ENCODE measurements around the gene SRPK2. TPM values are rescaled to one million over a fixed set of nuclear protein-coding genes. Genes with fewer than 3 reads are reported as not detected.

SRPK2 gene
- total RNA-seq, 5 donors from 2014 or later (not counting 1 experiment from before 2014, with no cell fraction given), result 41.6 to 71.4 (median 46.9) TPM

DNA sequence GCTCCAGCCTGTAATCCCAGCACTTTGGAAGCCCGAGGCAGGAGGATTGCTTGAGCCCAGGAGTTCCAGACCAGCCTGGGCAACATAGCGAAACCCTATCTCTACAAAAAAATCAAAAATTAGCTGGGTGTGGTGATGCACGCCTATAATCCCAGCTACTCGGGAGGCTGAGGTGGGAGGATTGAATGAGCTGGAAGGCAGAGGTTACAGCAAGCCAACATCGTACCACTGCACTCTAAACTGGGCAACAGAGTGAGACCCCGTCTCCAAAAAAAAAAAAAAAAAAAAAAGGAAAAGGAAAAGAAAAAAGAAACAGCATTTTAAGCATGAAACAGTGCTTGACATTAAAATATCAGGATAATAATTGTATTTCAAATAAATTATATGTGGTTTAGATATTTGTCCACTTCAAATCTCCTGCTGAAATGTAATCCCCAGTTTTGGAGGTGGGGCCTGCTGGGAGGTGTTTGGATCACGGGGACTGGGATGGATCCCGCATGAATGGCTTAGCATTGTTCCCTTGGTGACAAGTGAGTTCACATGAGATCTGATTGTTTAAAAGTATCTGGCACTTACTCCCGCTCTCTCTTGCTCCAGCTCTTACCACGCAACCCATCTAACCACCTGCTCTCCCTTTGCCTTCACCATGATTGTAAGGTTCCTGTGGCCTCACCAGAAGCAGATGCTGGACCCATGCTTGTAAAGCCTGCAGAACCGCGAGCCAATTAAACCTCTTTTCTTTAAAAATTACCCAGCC, 103.4 kb downstream of the SRPK2 start:
- Mint-ChIP-seq H3K9me3 (no peaks in the 10 kb centered on the region), H3K27ac (no peak overlapping the region), H3K4me1 (peaks cover 41 to 47% (median 44%) of the 10 kb centered on the region in 3 donors), H3K4me3 (no peak overlapping the region), H3K36me3 (peaks cover 11% of the 10 kb centered on the region), H3K27me3 (no peaks in the 10 kb centered on the region)
- H3K36me3 ChIP-seq (ENCODE audit: control insufficient read depth in 2 of 2, extremely low read depth in 1 of 2, insufficient read depth in 1 of 2, low read length in 1 of 2), result no peaks in the 10 kb centered on the region
- WGBS (ENCODE audit: insufficient coverage), result 94% methylated on average over 6 of the region's 12 CpGs
- no peak overlapping the region for H3K4me3 ChIP-seq (ENCODE audit: control insufficient read depth in 1 of 2, extremely low read depth in 1 of 2, low read length in 1 of 2)
- H3K27ac ChIP-seq (ENCODE audit: low read length), result no peak overlapping the region
- CTCF ChIA-PET, result no interaction called here
- no peak for DNase-seq
- peaks cover 2% of the 10 kb centered on the region in 2 experiments for H3K4me1 ChIP-seq (ENCODE audit: control insufficient read depth in 1 of 2, extremely low read depth in 1 of 2, insufficient read depth in 2 of 2, low read length in 2 of 2)
- no peak for ATAC-seq (replicated peaks in 1 of 4)
- H3K9me3 ChIP-seq, result no peaks in the 10 kb centered on the region
- no peaks in the 10 kb centered on the region for H3K27me3 ChIP-seq (replicated peaks in 1 of 2; ENCODE audit: control insufficient read depth in 2 of 2, extremely low read depth in 1 of 2, insufficient read depth in 2 of 2, low read length in 1 of 2)
- POLR2A ChIA-PET, result interaction anchor here (0.6 to 1.1 kb wide), 2 partner anchors 12 to 427 kb away, joined by 3 to 7 read pairs; no protein-coding TSS in a partner anchor

GRCh38 chr7:105284014-105284413, 104.7 kb downstream of the SRPK2 start:
- Histone ChIP-seq H3K4me1 (ENCODE audit: control insufficient read depth in 1 of 2, extremely low read depth in 1 of 2, insufficient read depth in 2 of 2, low read length in 2 of 2) (peaks cover 2% of the 10 kb centered on the region in 2 experiments), H3K36me3 (ENCODE audit: control insufficient read depth in 2 of 2, extremely low read depth in 1 of 2, insufficient read depth in 1 of 2, low read length in 1 of 2) (no peaks in the 10 kb centered on the region), H3K9me3 (no peaks in the 10 kb centered on the region), H3K27ac (ENCODE audit: low read length) (no peak overlapping the region), H3K4me3 (ENCODE audit: control insufficient read depth in 1 of 2, extremely low read depth in 1 of 2, low read length in 1 of 2) (no peak overlapping the region), H3K27me3 (replicated peaks in 1 of 2; ENCODE audit: control insufficient read depth in 2 of 2, extremely low read depth in 1 of 2, insufficient read depth in 2 of 2, low read length in 1 of 2) (no peaks in the 10 kb centered on the region)
- no peak overlapping the region for H3K27ac Mint-ChIP-seq
- CTCF ChIA-PET, result interaction anchor here (0.5 to 0.6 kb wide), 2 partner anchors 78 to 155 kb away, joined by 3 to 4 read pairs; no protein-coding TSS in a partner anchor
- H3K36me3 Mint-ChIP-seq, result peaks cover 5% of the 10 kb centered on the region
- WGBS (ENCODE audit: insufficient coverage), result 94% methylated on average over 2 of the region's 6 CpGs
- DNase-seq, result no peak
- H3K27me3 Mint-ChIP-seq, result no peaks in the 10 kb centered on the region
- peaks cover 36 to 41% (median 37%) of the 10 kb centered on the region in 3 donors for H3K4me1 Mint-ChIP-seq
- POLR2A ChIA-PET, result interaction anchor here in 1 of 2 donors (1.1 kb wide), 1 partner anchor 65 kb away, joined by 4 read pairs; no protein-coding TSS in a partner anchor
- H3K9me3 Mint-ChIP-seq, result no peaks in the 10 kb centered on the region
- H3K4me3 Mint-ChIP-seq, result no peak overlapping the region
- ATAC-seq (replicated peaks in 1 of 4), result no peak

GRCh38 chr7:105281966-105282365, 106.8 kb downstream of the SRPK2 start:
- DNase-seq (no peak), ATAC-seq (replicated peaks in 1 of 4) (no peak)
- ChIA-PET CTCF (interaction anchor here in 1 of 2 donors (0.5 kb wide), 1 partner anchor 82 kb away, joined by 3 read pairs; no protein-coding TSS in a partner anchor), POLR2A (no interaction called here)
- Histone ChIP-seq H3K27ac (ENCODE audit: low read length) (no peak overlapping the region), H3K4me3 (ENCODE audit: control insufficient read depth in 1 of 2, extremely low read depth in 1 of 2, low read length in 1 of 2) (no peak overlapping the region), H3K27me3 (replicated peaks in 1 of 2; ENCODE audit: control insufficient read depth in 2 of 2, extremely low read depth in 1 of 2, insufficient read depth in 2 of 2, low read length in 1 of 2) (no peaks in the 10 kb centered on the region), H3K36me3 (ENCODE audit: control insufficient read depth in 2 of 2, extremely low read depth in 1 of 2, insufficient read depth in 1 of 2, low read length in 1 of 2) (no peaks in the 10 kb centered on the region), H3K4me1 (ENCODE audit: control insufficient read depth in 1 of 2, extremely low read depth in 1 of 2, insufficient read depth in 2 of 2, low read length in 2 of 2) (peaks cover 0 to 2% of the 10 kb centered on the region in 2 experiments), H3K9me3 (no peaks in the 10 kb centered on the region)
- WGBS (ENCODE audit: insufficient coverage), result no CpG with 5 or more reads among the region's 2 CpGs
- no peak overlapping the region for H3K4me3 Mint-ChIP-seq
- no peaks in the 10 kb centered on the region for H3K9me3 Mint-ChIP-seq
- H3K27me3 Mint-ChIP-seq, result no peaks in the 10 kb centered on the region
- peaks cover 30 to 43% (median 36%) of the 10 kb centered on the region in 3 donors for H3K4me1 Mint-ChIP-seq
- H3K36me3 Mint-ChIP-seq, result peaks cover 5% of the 10 kb centered on the region
- no peak overlapping the region for H3K27ac Mint-ChIP-seq

DNA sequence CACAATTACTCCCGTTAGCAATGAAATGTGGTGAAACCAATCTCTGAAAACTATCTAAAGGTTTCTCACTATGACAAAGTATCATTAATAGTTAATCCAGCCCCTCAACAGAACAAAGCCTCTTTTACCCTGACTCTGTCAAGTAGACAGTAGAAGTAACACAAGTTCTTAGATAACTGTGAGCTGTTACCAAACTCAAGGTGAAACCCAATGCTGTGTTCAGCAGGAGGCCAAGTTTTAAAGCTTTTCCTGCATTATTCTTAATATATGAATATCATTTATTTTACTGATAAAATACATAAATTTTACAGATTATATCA, 109.1 kb downstream of the SRPK2 start:
- CTCF ChIA-PET, result interaction anchor here in 1 of 2 donors (0.6 kb wide), 1 partner anchor 1142 kb away, joined by 3 read pairs; no protein-coding TSS in a partner anchor

GRCh38 chr7:105278973-105279687, 109.6 kb downstream of the SRPK2 start:
- Mint-ChIP-seq H3K4me3 (no peak overlapping the region), H3K9me3 (no peaks in the 10 kb centered on the region), H3K36me3 (peaks cover 7% of the 10 kb centered on the region), H3K27me3 (no peaks in the 10 kb centered on the region), H3K4me1 (peaks cover 22 to 30% (median 26%) of the 10 kb centered on the region in 3 donors), H3K27ac (no peak overlapping the region)
- DNase-seq (no peak), ATAC-seq (replicated peaks in 1 of 4) (no peak)
- ChIA-PET CTCF (interaction anchor here in 1 of 2 donors (0.6 kb wide), 1 partner anchor 1141 kb away, joined by 3 read pairs; no protein-coding TSS in a partner anchor), POLR2A (interaction anchor here in 1 of 2 donors (0.7 kb wide), 1 partner anchor 73 kb away, joined by 6 read pairs; no protein-coding TSS in a partner anchor)
- no peaks in the 10 kb centered on the region for H3K9me3 ChIP-seq
- 94% methylated on average over 2 of the region's 8 CpGs for WGBS (ENCODE audit: insufficient coverage)
- no peak overlapping the region for H3K27ac ChIP-seq (ENCODE audit: low read length)
- H3K36me3 ChIP-seq (ENCODE audit: control insufficient read depth in 2 of 2, extremely low read depth in 1 of 2, insufficient read depth in 1 of 2, low read length in 1 of 2), result peaks cover 0 to 9% of the 10 kb centered on the region in 2 donors
- H3K4me3 ChIP-seq (ENCODE audit: control insufficient read depth in 1 of 2, extremely low read depth in 1 of 2, low read length in 1 of 2), result no peak overlapping the region
- no peaks in the 10 kb centered on the region for H3K4me1 ChIP-seq (ENCODE audit: control insufficient read depth in 1 of 2, extremely low read depth in 1 of 2, insufficient read depth in 2 of 2, low read length in 2 of 2)
- H3K27me3 ChIP-seq (replicated peaks in 1 of 2; ENCODE audit: control insufficient read depth in 2 of 2, extremely low read depth in 1 of 2, insufficient read depth in 2 of 2, low read length in 1 of 2), result no peaks in the 10 kb centered on the region

More for the DNA sequence above, 109.1 kb downstream of the SRPK2 start:
- no peaks in the 10 kb centered on the region for H3K4me1 ChIP-seq (ENCODE audit: control insufficient read depth in 1 of 2, extremely low read depth in 1 of 2, insufficient read depth in 2 of 2, low read length in 2 of 2)
- WGBS (ENCODE audit: insufficient coverage), result no CpG with 5 or more reads among the region's 1 CpG
- H3K36me3 ChIP-seq (ENCODE audit: control insufficient read depth in 2 of 2, extremely low read depth in 1 of 2, insufficient read depth in 1 of 2, low read length in 1 of 2), result peaks cover 0 to 9% of the 10 kb centered on the region in 2 donors
- H3K27ac ChIP-seq (ENCODE audit: low read length), result no peak overlapping the region
- Mint-ChIP-seq H3K27ac (no peak overlapping the region), H3K27me3 (no peaks in the 10 kb centered on the region), H3K36me3 (peaks cover 7% of the 10 kb centered on the region), H3K9me3 (no peaks in the 10 kb centered on the region), H3K4me1 (peaks cover 26 to 33% (median 28%) of the 10 kb centered on the region in 3 donors), H3K4me3 (no peak overlapping the region)
- DNase-seq, result no peak
- no peaks in the 10 kb centered on the region for H3K27me3 ChIP-seq (replicated peaks in 1 of 2; ENCODE audit: control insufficient read depth in 2 of 2, extremely low read depth in 1 of 2, insufficient read depth in 2 of 2, low read length in 1 of 2)
- no peak for ATAC-seq (replicated peaks in 1 of 4)
- no peak overlapping the region for H3K4me3 ChIP-seq (ENCODE audit: control insufficient read depth in 1 of 2, extremely low read depth in 1 of 2, low read length in 1 of 2)
- POLR2A ChIA-PET, result no interaction called here
- H3K9me3 ChIP-seq, result no peaks in the 10 kb centered on the region

DNA sequence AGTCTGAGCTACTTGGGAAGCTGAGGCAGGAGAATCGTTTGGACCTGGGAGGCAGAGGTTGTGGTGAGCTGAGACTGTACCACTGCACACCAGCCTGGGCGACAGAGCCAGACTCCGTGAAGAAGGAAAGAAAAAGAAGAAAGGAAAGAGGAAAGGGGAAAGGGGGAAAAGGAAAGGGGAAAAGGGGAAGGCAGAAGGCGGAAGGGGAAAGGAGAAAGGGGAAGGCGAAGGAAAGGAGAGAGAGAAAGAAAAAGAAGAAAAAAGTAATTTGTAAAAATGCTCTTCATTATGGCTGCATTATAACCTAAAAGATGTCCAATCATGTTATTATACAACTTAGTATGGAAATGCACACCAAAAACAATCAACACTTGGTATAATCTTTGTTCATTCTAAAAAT, 110.2 kb downstream of the SRPK2 start:
- DNase-seq (no peak), ATAC-seq (replicated peaks in 1 of 4) (no peak)
- 90% methylated on average over 4 of the region's 5 CpGs for WGBS (ENCODE audit: insufficient coverage)
- Histone ChIP-seq H3K4me1 (ENCODE audit: control insufficient read depth in 1 of 2, extremely low read depth in 1 of 2, insufficient read depth in 2 of 2, low read length in 2 of 2) (no peaks in the 10 kb centered on the region), H3K4me3 (ENCODE audit: control insufficient read depth in 1 of 2, extremely low read depth in 1 of 2, low read length in 1 of 2) (no peak overlapping the region), H3K9me3 (no peaks in the 10 kb centered on the region), H3K27me3 (replicated peaks in 1 of 2; ENCODE audit: control insufficient read depth in 2 of 2, extremely low read depth in 1 of 2, insufficient read depth in 2 of 2, low read length in 1 of 2) (no peaks in the 10 kb centered on the region), H3K36me3 (ENCODE audit: control insufficient read depth in 2 of 2, extremely low read depth in 1 of 2, insufficient read depth in 1 of 2, low read length in 1 of 2) (peaks cover 0 to 9% of the 10 kb centered on the region in 2 donors), H3K27ac (ENCODE audit: low read length) (no peak overlapping the region)
- Mint-ChIP-seq H3K27me3 (no peaks in the 10 kb centered on the region), H3K36me3 (peaks cover 7% of the 10 kb centered on the region), H3K27ac (no peak overlapping the region), H3K9me3 (no peaks in the 10 kb centered on the region), H3K4me1 (peaks cover 20 to 27% (median 25%) of the 10 kb centered on the region in 3 donors), H3K4me3 (no peak overlapping the region)
- POLR2A ChIA-PET, result interaction anchor here in 1 of 2 donors (0.7 kb wide), 1 partner anchor 74 kb away, joined by 6 read pairs; no protein-coding TSS in a partner anchor
- CTCF ChIA-PET, result no interaction called here
